ENCODE measurements around the gene SNAPC3.
A peak's percentile ranks its signal among the peaks of the same experiment; 100 is the strongest.

- no peak for TF ChIP-seq POLR2A (IDR thresholded peaks at IDR 0.05)
- peak in 9 of 12 donors; percentile 17 to 51 (median 38) for TF ChIP-seq CTCF (IDR thresholded peaks at IDR 0.05)
These were observed 5.8 kb upstream of the SNAPC3 start for GRCh38 chr9:15416880-15417279.

Measured in heart left ventricle (tissue), 13 donors.